Epidermal melanocyte (primary cell): ENCODE measurements around the gene SLC39A1.

Experiments
- DNase-seq: peaks from one replicate; pipeline ENCODE4 v3.0.0; 2011; ENCODE audit warnings: low spot score; ENCODE audit not compliant: insufficient read length

SLC39A1 gene

DNA sequence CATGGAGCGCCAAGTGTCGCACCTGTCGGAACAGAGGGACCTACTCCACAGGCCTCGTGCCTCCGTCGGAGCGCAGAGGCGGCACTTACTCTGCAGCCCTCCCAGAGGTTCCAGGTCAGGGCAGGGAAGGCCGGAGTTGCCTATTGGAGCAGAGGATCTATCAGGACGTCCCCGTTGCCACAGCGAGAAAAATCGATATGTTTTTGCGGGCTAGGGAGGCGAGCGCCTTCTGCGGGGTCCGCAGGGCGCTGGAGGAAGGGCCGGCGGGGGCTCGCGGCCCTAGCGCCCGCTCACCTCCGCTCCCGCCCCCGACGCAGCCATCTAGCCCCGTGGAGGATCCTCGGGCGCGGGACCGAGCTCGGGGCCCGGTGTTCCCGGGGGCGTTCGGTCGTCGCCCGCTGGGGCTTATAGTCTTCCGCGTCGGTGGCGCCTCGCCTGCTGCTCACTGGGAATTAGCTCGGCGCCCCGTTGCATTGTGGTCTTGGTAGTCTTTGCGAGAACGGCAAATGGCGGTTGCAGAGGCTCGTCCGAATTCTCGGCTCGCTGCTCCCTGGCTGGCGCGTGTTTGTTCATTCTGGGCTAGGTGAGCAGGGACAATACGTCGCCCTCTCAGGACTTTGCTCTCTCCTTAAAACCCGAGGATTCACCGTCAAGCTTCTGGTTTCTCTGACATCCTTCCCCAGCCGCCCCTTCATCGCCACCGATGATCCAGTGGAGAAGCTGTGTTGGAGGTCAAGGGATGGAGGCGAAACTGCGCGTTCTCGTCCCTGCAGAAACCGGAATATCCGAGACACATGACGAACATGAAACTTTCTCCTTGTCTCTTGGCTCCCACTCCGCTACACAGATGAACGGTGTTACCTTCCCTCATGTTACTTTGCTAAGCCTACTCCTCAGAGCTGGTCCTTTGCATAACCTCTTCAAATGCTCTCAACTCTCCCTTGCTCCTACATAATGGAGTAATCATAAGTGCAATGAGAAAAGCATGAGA is 14.2 kb upstream of the SLC39A1 start, which contains the start of gene JTB:
Gene JTB, minus strand, starts transcription at position 425 of the 991 bp plus-strand sequence. Its CDS starts 422 bp downstream, at position 3.
- peak; percentile 82 for DNase-seq

DNA sequence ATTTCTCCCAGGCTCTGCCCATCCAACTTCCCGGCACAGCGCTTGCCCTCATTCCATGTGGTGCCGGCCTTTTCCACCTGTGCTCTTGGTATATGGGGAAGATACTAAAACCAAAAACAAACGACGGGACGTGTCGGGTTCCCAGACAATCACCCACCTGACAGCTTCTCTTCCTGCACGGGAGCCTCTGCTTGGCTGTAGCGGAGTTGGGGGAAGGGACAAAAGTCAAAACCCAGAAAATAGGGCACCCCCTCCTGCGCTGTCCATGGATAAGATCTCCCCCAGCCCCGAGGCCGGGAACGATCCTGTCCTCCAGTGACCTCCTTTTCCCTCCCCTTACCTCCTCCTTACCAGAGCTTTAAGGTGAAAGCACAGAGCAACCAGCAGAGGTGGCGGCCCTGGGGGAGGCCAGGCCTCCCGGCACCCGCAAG is 13.5 kb upstream of the SLC39A1 start:
- DNase-seq, result no peak

DNA sequence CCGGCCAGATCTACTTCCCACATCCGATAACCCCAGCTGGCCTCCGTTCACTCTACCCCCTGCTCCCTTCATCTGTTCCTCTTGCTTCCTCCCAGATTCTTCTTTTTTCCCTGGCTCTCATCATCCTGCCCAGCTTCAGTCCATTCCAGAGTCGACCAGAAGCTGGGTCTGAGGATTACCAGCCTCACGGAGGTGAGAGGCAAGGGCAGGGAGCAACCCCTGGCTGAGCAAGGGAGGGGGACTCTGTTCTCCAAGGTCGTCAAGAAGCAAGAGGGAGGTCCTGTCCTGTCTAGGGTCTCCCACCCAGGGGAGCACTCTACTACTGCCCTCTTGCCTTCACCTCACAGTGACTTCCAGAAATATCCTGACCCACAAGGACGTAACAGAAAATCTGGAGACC is 10.2 kb upstream of the SLC39A1 start:
- DNase-seq, result no peak

DNA sequence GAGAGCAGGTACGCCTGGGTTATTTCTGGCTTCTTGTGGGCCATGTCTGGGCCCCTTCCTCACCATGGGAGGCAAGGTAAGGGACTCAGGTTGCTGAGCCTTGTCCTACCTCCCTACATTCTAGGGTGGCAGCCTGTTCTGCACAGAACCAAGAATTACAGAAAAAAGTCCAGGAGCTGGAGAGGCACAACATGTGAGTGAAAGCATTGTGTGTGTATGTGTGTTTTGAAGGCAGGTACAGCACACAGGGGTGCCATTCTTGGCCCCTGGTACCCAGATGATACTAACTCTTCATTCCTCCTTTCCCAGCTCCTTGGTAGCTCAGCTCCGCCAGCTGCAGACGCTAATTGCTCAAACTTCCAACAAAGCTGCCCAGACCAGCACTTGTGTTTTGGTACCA is 9.7 kb upstream of the SLC39A1 start:
- no peak for DNase-seq

DNA sequence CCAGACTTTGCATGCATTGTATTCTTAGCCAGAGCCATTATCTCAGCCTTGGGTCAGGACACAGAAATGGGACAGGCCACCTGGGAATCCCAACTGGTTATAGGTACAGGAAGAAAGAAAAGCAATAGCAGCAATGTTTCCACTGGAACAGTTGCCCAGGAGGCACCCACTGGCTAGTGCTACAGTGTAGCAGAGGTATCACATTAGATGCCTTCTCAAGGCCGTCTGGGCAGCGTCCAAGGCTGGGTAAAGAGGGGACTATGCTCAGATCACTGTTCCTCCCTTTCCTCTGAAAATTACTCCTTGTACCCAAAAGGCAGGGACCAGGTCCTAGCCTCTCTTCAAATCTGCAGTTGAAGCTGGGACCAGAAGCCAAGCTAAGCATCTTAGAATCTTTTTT is 7.0 kb upstream of the SLC39A1 start:
- DNase-seq, result no peak

DNA sequence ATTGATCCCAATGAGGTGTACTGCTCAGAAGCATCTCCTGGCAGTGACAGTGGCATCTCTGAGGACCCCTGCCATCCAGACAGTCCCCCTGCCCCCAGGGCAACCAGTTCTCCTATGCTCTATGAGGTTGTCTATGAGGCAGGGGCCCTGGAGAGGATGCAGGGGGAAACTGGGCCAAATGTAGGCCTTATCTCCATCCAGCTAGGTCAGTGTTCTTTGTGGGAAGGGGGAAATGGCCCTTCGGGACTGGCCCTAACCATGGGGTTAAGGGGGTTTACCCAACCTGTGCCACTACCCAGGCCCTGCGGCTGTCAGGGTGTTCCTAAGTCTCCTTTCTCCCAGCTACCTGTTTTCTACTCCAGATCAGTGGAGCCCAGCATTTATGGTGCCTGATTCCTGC is 5.6 kb upstream of the SLC39A1 start:
- no peak for DNase-seq

DNA sequence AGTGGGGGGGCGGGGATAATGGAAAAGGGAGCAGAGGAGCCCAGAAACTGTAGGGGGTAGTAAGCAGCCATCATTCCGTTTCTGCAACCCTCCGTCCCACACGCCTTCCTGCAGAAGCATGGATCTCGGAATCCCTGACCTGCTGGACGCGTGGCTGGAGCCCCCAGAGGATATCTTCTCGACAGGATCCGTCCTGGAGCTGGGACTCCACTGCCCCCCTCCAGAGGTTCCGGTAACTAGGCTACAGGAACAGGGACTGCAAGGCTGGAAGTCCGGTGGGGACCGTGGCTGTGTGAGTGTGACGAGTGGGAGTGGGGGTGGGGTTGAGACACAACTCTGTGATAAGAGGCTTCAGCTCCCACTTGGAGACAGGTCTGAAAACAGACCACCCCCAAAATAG is 5.1 kb upstream of the SLC39A1 start:
- no peak for DNase-seq

DNA sequence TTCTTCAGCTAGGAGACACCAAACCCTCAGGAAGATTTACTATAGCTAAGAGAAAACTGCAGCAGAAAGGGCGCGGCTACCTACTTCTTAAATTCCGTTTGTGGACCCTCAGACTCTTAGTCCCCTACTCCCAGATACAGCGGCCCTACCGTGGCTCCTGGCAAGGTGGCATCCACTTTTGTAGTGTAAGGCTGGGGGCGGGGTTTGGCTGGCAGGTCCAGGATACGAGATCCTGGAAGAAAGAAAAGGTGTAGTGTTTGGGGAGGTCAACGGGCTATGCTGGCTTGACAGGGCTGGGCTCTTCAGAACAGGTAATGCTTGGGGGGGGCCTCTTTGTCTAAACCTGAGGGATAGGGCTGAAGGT is 4.6 kb upstream of the SLC39A1 start:
- no peak for DNase-seq

DNA sequence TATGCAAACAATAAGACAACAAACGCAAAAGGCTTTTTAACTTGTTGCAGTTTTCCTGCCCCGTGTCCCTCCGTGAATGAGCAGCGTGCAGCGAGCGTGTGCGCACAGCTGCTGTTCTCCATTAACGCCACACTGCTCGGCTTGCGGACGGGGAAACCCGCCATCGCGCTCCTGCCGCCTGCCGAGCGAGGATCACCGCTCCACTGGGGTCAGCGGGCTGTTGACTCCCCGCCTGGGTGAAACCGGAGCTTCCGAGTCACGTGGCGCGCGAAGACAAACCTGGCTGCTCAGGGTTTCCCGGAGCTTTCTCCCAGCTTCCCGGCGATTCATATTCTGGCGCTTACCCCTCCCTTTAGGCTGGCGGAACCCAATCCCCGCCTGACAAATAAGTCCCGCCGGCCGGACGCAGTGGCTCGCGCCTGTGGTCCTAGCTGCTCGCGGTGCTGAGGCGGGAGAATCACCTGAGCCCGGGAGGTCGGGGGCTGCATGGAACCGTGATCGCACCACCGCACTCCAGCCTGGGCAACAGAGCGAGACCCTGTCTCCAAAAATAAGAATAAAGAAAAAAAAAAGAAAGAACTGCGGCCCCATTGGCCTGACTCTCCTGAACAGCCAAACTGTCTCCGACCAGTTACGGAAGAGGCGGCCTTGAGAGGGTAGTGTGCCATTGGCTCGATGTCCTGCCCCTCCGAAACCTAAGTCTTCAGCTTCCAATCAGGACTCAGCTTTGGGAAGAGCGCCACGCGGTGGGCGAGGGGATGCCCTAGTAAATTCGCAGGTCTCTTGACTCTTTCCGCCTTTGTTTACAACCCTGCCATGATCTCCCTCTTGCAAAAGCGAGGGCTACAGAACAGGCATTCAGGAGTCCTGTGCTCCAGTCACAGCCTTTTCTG is 4.0 kb upstream of the SLC39A1 start, which contains the start of gene CREB3L4:
Gene CREB3L4, plus strand, starts transcription at position 796 of the 893 bp plus-strand sequence. CDS start 624 bp downstream, outside the sequence.
- DNase-seq, result peak; percentile 74

DNA sequence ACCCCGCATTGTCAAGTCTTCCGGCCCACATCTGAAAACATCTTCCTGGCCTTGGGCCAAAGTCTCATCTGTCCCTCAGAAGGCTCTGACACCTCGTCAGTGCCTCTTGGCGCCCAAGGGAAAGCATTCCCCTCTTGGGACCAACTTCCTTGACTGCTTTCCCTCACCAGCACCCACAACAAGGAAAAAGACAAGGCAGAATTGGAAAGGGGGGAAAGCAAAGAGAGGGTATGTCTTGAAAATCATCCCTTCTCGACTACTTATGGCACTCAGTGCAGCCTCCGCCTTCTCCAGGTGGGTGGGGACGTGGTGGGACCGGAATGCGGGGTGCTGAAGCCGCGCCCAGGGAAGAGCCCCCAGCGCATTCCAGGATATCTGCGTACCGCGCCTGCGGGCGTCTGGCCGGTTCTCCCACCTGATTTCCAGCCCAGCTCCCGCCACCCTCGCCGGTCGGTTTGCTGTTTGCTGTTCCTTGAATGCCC is 554 bp upstream of the SLC39A1 start:
- no peak for DNase-seq

DNA sequence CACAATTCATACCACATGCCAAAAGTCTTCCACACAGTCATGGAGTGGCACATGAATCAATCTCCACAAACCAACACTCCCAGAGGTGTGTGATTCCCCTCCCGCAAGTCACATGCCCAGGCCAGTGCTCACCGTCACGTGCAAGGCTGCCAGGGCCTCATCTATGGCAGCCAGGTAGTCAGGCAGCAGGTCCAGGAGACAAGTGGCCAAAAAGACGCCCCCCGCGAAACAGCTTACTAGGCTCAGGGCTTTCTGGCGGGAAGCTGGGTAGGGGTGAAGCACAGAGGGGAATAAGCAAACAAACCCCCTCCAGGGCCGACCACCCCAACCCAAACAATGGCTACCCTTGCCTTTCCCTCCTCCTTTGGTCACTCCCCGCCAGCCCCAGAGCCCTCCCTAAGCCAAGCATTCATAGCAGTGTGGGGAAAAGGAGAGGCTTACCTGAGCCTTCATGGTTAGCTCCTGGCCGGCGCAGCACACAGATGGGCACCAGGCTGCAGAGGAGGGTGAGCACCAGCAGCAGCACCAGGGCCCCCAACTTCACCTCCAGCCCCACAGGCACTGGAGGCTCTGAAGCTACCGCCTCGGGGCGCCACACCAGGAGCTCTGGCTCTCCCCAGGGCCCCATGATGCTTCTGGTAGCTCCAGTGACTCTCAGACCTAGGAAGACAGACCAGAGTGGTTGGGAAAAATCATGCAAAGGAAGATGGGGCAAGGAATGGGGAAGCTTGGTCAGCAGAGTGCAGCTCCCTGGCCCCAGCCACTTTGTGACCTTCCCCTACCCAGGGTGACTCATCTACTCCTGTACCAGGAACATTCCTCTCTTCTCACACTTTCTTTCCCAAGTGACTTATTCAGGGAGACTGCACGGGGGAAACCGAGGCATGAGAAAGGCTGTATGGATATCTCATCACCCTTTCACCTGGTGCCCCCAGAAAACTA is 978 bp downstream of the SLC39A1 start:
- no peak for DNase-seq

DNA sequence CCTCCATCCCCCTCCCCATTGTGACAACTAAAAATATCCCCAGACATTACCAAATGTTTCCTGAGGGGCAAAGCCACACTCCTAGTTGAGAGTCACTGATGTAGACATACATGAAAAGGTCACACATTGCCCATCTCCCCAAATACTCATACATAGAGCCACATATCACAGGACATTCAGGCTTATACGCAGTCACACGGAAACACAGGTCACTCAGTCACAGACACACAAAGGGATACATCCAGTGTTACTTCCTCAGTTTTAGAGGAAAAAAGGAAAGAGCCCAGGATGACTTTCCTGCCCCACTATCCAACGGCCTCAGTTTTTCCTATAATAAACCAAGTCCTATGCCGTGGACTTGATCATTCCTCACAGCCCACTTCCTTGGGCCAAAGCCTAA is 1.9 kb downstream of the SLC39A1 start:
- DNase-seq, result no peak

DNA sequence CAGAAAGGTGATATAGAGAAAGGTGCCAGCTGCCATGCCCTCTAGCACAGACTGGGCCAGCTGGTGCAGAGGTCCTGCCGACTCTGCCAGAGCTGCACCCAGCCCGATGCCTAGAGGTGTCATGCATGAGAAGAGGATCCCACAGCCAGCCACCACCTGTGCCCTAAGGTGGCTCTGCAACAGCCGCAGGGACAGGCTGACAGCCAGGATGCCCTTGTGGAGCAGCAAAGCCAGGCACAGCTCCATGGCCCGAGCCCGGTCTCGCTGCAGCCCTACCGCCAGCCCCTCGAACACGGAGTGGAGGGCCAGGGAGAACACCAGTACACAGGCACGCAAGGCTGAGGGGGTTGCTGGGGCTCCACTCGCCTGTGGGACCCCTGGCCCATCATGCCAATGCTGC is 3.1 kb downstream of the SLC39A1 start:
- DNase-seq, result no peak

DNA sequence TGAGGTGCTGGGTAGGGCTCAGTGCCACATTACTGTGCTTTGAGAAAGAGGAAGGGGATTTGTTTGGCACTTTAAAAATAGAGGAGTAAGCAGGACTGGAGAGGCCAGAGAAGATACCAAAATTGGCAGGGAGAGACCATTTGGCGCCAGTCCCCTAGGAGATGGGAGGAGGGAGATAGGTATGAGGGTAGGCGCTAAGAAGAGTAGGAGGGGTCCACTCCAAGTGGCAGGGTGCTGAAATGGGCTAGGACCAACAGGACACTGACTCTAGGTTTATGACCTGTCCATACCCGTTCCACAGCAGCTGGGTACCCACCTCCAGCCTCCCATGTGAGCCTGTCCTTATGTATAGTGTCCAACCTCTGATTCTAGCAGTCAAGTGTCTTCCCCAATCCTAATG is 3.9 kb downstream of the SLC39A1 start:
- DNase-seq, result no peak

DNA sequence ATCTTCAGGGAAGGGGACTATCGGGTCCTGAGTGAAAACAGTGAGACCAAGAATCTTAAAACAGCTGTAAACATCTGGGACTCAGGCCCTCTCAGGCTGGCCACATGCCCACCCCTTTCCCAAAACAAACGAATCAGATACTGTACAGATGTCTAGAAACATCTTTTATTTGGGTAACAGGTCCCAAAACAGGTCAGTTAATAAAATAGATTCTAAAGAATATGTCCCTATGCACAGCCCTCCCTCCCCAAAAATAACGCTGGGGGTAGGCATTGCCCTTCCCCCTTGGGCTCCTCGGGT is 4.4 kb downstream of the SLC39A1 start:
- DNase-seq, result no peak

DNA sequence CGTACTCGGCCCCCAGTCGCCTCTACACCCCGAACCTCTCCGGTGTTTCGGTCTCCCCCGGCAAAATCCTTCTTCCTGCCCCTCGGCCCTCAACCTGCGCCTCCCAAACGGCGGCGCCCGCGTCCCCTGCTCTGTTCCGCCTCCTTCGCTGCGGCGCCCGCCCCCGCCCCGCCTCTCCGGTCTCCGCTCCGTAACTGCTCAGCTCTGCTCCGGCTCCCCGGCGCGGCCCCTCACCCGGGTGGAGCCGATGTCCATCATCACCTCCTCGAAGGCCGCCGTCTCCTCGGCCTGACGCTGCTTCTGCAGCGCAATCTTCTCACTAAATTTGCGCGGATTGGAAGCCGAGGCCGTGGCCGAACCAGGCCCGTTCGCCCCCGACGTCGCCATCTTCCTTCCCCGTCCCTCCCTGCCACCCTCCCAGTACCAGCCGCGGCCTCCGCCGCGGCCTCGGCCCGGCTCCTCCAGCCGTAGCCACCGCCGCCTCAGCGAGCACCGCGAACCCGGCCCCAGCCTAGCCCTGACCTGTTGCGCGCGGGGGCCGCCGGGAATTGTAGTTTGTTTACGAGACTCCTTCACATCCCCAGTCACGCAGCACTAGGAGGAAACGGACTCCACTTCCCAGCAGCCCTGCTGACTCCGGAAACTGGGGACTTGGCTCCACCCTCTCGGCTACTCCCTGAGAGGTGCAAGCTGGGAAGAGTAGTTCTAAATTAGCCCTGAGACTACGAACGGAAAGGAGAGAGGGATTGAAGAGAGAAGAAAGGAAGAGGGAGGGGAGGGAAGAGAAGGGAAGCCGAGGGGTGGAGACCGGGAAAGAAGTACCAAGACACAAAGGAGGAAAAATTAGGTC is 5.0 kb downstream of the SLC39A1 start, which contains the start of gene CRTC2:
Gene CRTC2, minus strand, starts transcription at position 502 of the 850 bp plus-strand sequence. Its CDS starts 115 bp downstream, at position 387.
- DNase-seq, result peak; percentile 99

DNA sequence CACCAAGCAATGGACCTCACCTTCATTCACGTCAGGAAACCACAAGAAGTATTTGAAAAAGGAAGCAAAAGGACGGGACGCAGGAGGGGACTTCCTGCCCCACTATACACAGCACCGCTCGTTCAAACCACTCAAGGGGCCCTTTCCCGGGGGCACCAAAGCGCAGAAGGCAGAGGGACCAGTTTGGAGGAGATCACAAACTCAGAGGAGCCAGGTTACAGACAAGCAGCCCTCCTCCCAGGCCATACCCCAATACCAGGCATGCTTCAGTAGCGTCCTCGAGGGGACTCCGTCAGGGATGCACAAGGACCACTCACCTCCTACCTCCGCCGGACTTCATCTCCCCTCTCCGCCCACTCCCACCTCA is 5.6 kb downstream of the SLC39A1 start:
- DNase-seq, result no peak

DNA sequence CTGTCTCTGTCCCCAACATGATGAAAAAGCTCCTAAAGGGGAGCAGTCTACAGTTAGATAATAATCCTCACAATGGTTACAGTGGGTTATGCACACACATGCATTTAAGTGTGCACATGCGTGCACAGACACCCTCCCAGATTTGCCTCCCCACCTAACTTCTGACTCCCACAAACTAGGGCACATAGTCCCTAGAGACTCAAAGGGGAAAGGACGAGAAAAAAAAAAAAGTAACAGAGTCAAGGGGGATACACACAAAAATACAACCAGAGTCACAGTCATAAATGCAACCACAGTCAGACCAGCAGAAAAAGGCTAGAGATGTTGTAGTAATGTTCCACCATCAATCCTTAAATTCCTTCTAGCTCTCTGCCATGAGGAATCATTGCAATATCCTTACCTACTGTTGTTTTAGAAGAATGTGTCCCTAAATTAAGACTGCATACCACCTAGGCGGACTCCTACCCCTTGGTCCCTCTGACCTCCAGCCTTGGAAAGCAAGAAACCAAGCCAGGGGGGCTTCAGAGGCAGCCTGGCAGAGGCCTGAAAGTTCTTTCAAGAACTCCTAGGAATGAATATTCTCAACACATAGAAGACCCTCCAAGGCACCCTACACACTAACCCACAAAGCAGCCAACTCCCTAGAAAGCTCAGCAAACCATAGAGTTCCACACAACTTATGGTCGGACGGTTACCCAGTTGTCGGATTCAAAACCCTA is 6.2 kb downstream of the SLC39A1 start:
- no peak for DNase-seq

DNA sequence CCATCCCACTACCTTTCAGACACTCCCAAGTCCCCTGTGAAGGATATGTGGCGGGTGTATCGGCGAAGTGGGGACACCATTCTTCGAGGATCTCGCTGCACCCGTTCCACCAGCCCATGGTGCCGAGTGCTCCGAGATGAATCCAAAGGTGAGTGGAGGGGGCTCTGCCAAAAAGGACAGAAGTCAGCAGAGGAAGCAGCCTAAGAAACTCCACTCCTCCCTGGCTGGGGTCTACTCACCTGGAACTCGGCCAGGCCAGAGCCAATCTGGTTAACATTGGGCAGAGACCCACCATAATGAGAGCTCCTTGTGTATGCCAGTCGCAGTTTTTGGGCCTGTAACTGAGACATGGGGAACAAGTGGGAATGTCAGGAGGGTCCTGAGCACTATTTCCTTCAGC is 8.5 kb downstream of the SLC39A1 start:
- no peak for DNase-seq
